Gastroesophageal sphincter (tissue), 4 donors: ENCODE results near the gene CEL. TPM values are rescaled to one million over a fixed set of nuclear protein-coding genes. Genes with fewer than 3 reads are reported as not detected.
"Not testable (repeated sequence)": the region's sequence is repeated elsewhere in the genome, so short reads cannot be mapped to it uniquely, and the experiment has no call there.

ENCODE experiments used
- ATAC-seq: fragments of 150-250 bp; one replicate; pipeline ENCODE4 v1.9.1; 2016; ENCODE audit warnings: mild to moderate bottlenecking, moderate library complexity
- H3K27ac ChIP-seq, 4 donors: fragments of 200-600 bp; sonication (generic) in 3 of 4; 1 replicate in 3 of 4; 2 replicates in 1 of 4; pipeline ENCODE4 v1.5.1; 2016 to 2019
- H3K27me3 ChIP-seq: fragments of 200-600 bp; sonication (generic); one replicate; pipeline ENCODE4 v1.5.1; 2019
- H3K36me3 ChIP-seq, 2 donors: fragments of 200-600 bp; sonication (generic); one replicate each; pipeline ENCODE4 v1.5.1; 2019; ENCODE audit warnings: control low read depth in 1 of 2
- H3K4me1 ChIP-seq, 3 donors: fragments of 200-600 bp; sonication (generic); 1 replicate in 2 of 3; 2 replicates in 1 of 3; pipeline ENCODE4 v1.5.1; 2016 to 2019; ENCODE audit warnings: control low read depth in 2 of 3
- H3K4me3 ChIP-seq, 2 donors: fragments of 200-600 bp; sonication (generic); one replicate each; pipeline ENCODE4 v1.5.1; 2019; ENCODE audit warnings: mild to moderate bottlenecking in 1 of 2, moderate library complexity in 1 of 2
- H3K9me3 ChIP-seq, 3 donors: fragments of 200-600 bp; sonication (generic); one replicate each; pipeline ENCODE4 v1.5.1; 2017 to 2019; ENCODE audit warnings: control low read depth in 2 of 3
- CTCF ChIP-seq, 4 experiments: fragments of 200-600 bp in 2 of 4; fragments of 450-650 bp in 2 of 4; sonication (generic) in 1 of 4; IDR thresholded peaks; one replicate each; pipeline ENCODE4 v1.5.1; 2017 to 2019; ENCODE audit warnings: antibody characterized with exemption in 4 of 4, mild to moderate bottlenecking in 2 of 4, moderate library complexity in 2 of 4
- EP300 ChIP-seq: sonication (generic); formaldehyde crosslinking; IDR thresholded peaks from one replicate; pipeline ENCODE4 v1.6.1; 2017; ENCODE audit warnings: antibody characterized with exemption, mild to moderate bottlenecking
- POLR2A ChIP-seq, 2 donors: fragments of 450-650 bp; IDR thresholded peaks; one replicate each; pipeline ENCODE4 v1.6.1; 2017; ENCODE audit warnings: antibody characterized with exemption in 2 of 2, mild to moderate bottlenecking in 2 of 2, moderate library complexity in 1 of 2
- POLR2AphosphoS5 ChIP-seq: sonication (generic); formaldehyde crosslinking; IDR thresholded peaks from one replicate; pipeline ENCODE4 v1.6.1; 2017; ENCODE audit warnings: antibody characterized with exemption
- WGBS, 2 donors: methylation state at CpG; one replicate each; pipeline ENCODE4 v1.1.5; 2018; ENCODE audit warnings: low coverage in 1 of 2; 5-methylcytosine and 5-hydroxymethylcytosine counted together
- total RNA-seq, 4 donors: library from RNA; depleted of rRNA; stranded (reverse); fragments of >200 nt; gene quantifications; one replicate each; pipeline ENCODE4 v1.1.0, GENCODE V29; 2016

Gene CEL
- total RNA-seq, 4 donors from 2014 or later = 0.35 to 0.81 (median 0.62) TPM; not detected in 1

- H3K36me3 ChIP-seq = no peaks in the 10 kb centered on the region
- WGBS, 2 donors = 40% methylated on average over 1 of the region's 6 CpGs; no CpG with 5 or more reads in 1 of the 2 donors
- H3K9me3 ChIP-seq = no peaks in the 10 kb centered on the region
- H3K27me3 ChIP-seq = no peaks in the 10 kb centered on the region
- no peak for ATAC-seq
- H3K27ac ChIP-seq = no peak overlapping the region
- no peak overlapping the region for H3K4me3 ChIP-seq
- TF ChIP-seq POLR2A (IDR thresholded peaks at IDR 0.05) = no peak
- no peak for TF ChIP-seq EP300
- no peak for TF ChIP-seq POLR2AphosphoS5
- no peak for TF ChIP-seq CTCF (IDR thresholded peaks at IDR 0.05)
- no peaks in the 10 kb centered on the region for H3K4me1 ChIP-seq
Measured at GRCh38 chr9:133089271-133089671, 27.5 kb downstream of the CEL start.

- WGBS, 2 donors = 53 to 93% methylated on average over 2 of the region's 6 CpGs
- H3K9me3 ChIP-seq = no peaks in the 10 kb centered on the region
- ATAC-seq = no peak
- H3K4me3 ChIP-seq = no peak overlapping the region
- H3K27ac ChIP-seq = no peak overlapping the region
- no peaks in the 10 kb centered on the region for H3K4me1 ChIP-seq
- H3K36me3 ChIP-seq = no peaks in the 10 kb centered on the region
- H3K27me3 ChIP-seq = no peaks in the 10 kb centered on the region
- TF ChIP-seq CTCF (IDR thresholded peaks at IDR 0.05) (no peak), POLR2AphosphoS5 (no peak), EP300 (no peak), POLR2A (IDR thresholded peaks at IDR 0.05) (no peak)
Measured at GRCh38 chr9:133090187-133090586, 28.4 kb downstream of the CEL start.

GRCh38 chr9:133090752-133091385 is 29.1 kb downstream of the CEL start:
- H3K4me1 ChIP-seq = no peaks in the 10 kb centered on the region
- H3K4me3 ChIP-seq = no peak overlapping the region
- H3K27me3 ChIP-seq = no peaks in the 10 kb centered on the region
- WGBS, 2 donors = 73 to 75% methylated on average over 4 to 5 of the region's 11 CpGs
- H3K27ac ChIP-seq = no peak overlapping the region
- no peaks in the 10 kb centered on the region for H3K36me3 ChIP-seq
- TF ChIP-seq EP300 = no peak
- TF ChIP-seq CTCF (IDR thresholded peaks at IDR 0.05) = no peak
- no peak for TF ChIP-seq POLR2AphosphoS5
- TF ChIP-seq POLR2A (IDR thresholded peaks at IDR 0.05) = no peak
- no peak for ATAC-seq
- H3K9me3 ChIP-seq = peaks cover 0 to 6% (median 0%) of the 10 kb centered on the region in 3 donors

GRCh38 chr9:133094351-133094750 is 32.6 kb downstream of the CEL start:
- 80% methylated on average over 3 of the region's 4 CpGs; no CpG with 5 or more reads in 1 of the 2 donors for WGBS, 2 donors
- Histone ChIP-seq H3K9me3 (peaks cover 0 to 16% (median 0%) of the 10 kb centered on the region in 3 donors), H3K36me3 (peaks cover 0 to 30% of the 10 kb centered on the region in 2 donors)
- not testable (repeated sequence) for H3K27me3 ChIP-seq, H3K27ac ChIP-seq, H3K4me3 ChIP-seq, H3K4me1 ChIP-seq, ATAC-seq

GRCh38 chr9:133094842-133095393 is 33.1 kb downstream of the CEL start:
- no peak overlapping the region for H3K4me3 ChIP-seq
- H3K4me1 ChIP-seq = no peaks in the 10 kb centered on the region
- TF ChIP-seq EP300 (no peak), POLR2AphosphoS5 (no peak), CTCF (IDR thresholded peaks at IDR 0.05) (no peak), POLR2A (IDR thresholded peaks at IDR 0.05) (no peak)
- peaks cover 0 to 16% (median 0%) of the 10 kb centered on the region in 3 donors for H3K9me3 ChIP-seq
- H3K36me3 ChIP-seq = peaks cover 0 to 36% of the 10 kb centered on the region in 2 donors
- ATAC-seq = no peak
- 94 to 100% methylated on average over 1 to 3 of the region's 3 CpGs for WGBS, 2 donors
- H3K27me3 ChIP-seq = no peaks in the 10 kb centered on the region
- no peak overlapping the region for H3K27ac ChIP-seq
